ENCODE results near the gene TRRAP. TPM values are rescaled to one million over a fixed set of nuclear protein-coding genes. Genes with fewer than 3 reads are reported as not detected.
A peak's percentile ranks its signal among the peaks of the same experiment; 100 is the strongest.
"Not testable (repeated sequence)": the region's sequence is repeated elsewhere in the genome, so short reads cannot be mapped to it uniquely, and the experiment has no call there.

The TRRAP gene
- polyA plus RNA-seq, 2 donors: 5.8 to 7.6 TPM

- 88 to 93% methylated on average over 11 of the region's 11 CpGs for WGBS, 2 donors
- not testable (repeated sequence) for H3K36me3 ChIP-seq (ENCODE audit: control insufficient read depth in 2 of 2, insufficient read depth in 2 of 2, low read length in 1 of 2); H3K9me3 ChIP-seq (ENCODE audit: control insufficient read depth in 2 of 2, insufficient read depth in 1 of 2, low read depth in 1 of 2, low read length in 1 of 2); H3K4me3 ChIP-seq (ENCODE audit: low read depth in 1 of 2, low read length in 2 of 2); H3K27ac ChIP-seq (ENCODE audit: low read depth in 2 of 2, low read length in 1 of 2); H3K27me3 ChIP-seq (ENCODE audit: control insufficient read depth in 1 of 2, insufficient read depth in 2 of 2, low read length in 2 of 2)
- H3K4me1 ChIP-seq (ENCODE audit: control insufficient read depth in 2 of 2, insufficient read depth in 2 of 2, low read length in 1 of 2): peaks cover 3 to 13% of the 10 kb centered on the region in 2 donors
These were observed 4.7 kb upstream of the TRRAP start for GRCh38 chr7:98873610-98874009.

- Histone ChIP-seq H3K27ac (ENCODE audit: low read depth in 2 of 2, low read length in 1 of 2) (no peak overlapping the region), H3K4me3 (ENCODE audit: low read depth in 1 of 2, low read length in 2 of 2) (no peak overlapping the region), H3K9me3 (ENCODE audit: control insufficient read depth in 2 of 2, insufficient read depth in 1 of 2, low read depth in 1 of 2, low read length in 1 of 2) (no peaks in the 10 kb centered on the region), H3K4me1 (ENCODE audit: control insufficient read depth in 2 of 2, insufficient read depth in 2 of 2, low read length in 1 of 2) (peaks cover 5 to 9% of the 10 kb centered on the region in 2 donors), H3K36me3 (ENCODE audit: control insufficient read depth in 2 of 2, insufficient read depth in 2 of 2, low read length in 1 of 2) (no peaks in the 10 kb centered on the region), H3K27me3 (ENCODE audit: control insufficient read depth in 1 of 2, insufficient read depth in 2 of 2, low read length in 2 of 2) (peaks cover 0 to 2% of the 10 kb centered on the region in 2 donors)
- 86 to 93% methylated on average over 1 of the region's 1 CpG for WGBS, 2 donors
These were observed 3.4 kb upstream of the TRRAP start for GRCh38 chr7:98874942-98875341.

GRCh38 chr7:98875501-98875900 is 2.8 kb upstream of the TRRAP start:
- Histone ChIP-seq H3K27ac (ENCODE audit: low read depth in 2 of 2, low read length in 1 of 2) (no peak overlapping the region), H3K4me3 (ENCODE audit: low read depth in 1 of 2, low read length in 2 of 2) (no peak overlapping the region), H3K4me1 (ENCODE audit: control insufficient read depth in 2 of 2, insufficient read depth in 2 of 2, low read length in 1 of 2) (peaks cover 6% of the 10 kb centered on the region in 2 donors), H3K9me3 (ENCODE audit: control insufficient read depth in 2 of 2, insufficient read depth in 1 of 2, low read depth in 1 of 2, low read length in 1 of 2) (no peaks in the 10 kb centered on the region), H3K27me3 (ENCODE audit: control insufficient read depth in 1 of 2, insufficient read depth in 2 of 2, low read length in 2 of 2) (peaks cover 0 to 2% of the 10 kb centered on the region in 2 donors), H3K36me3 (ENCODE audit: control insufficient read depth in 2 of 2, insufficient read depth in 2 of 2, low read length in 1 of 2) (no peaks in the 10 kb centered on the region)
- 79 to 88% methylated on average over 9 of the region's 9 CpGs for WGBS, 2 donors

GRCh38 chr7:98877146-98877545 is 1.2 kb upstream of the TRRAP start:
- Histone ChIP-seq H3K4me3 (ENCODE audit: low read depth in 1 of 2, low read length in 2 of 2) (no peak overlapping the region), H3K27me3 (ENCODE audit: control insufficient read depth in 1 of 2, insufficient read depth in 2 of 2, low read length in 2 of 2) (no peaks in the 10 kb centered on the region), H3K36me3 (ENCODE audit: control insufficient read depth in 2 of 2, insufficient read depth in 2 of 2, low read length in 1 of 2) (no peaks in the 10 kb centered on the region), H3K4me1 (ENCODE audit: control insufficient read depth in 2 of 2, insufficient read depth in 2 of 2, low read length in 1 of 2) (peaks cover 3 to 6% of the 10 kb centered on the region in 2 donors), H3K27ac (ENCODE audit: low read depth in 2 of 2, low read length in 1 of 2) (no peak overlapping the region), H3K9me3 (ENCODE audit: control insufficient read depth in 2 of 2, insufficient read depth in 1 of 2, low read depth in 1 of 2, low read length in 1 of 2) (no peaks in the 10 kb centered on the region)
- WGBS, 2 donors: 89 to 91% methylated on average over 6 of the region's 6 CpGs

GRCh38 chr7:98877692-98878364 is 504 bp upstream of the TRRAP start:
- WGBS, 2 donors: 22 to 25% methylated on average over 18 of the region's 18 CpGs
- H3K27me3 ChIP-seq (ENCODE audit: control insufficient read depth in 1 of 2, insufficient read depth in 2 of 2, low read length in 2 of 2): no peaks in the 10 kb centered on the region
- no peaks in the 10 kb centered on the region for H3K9me3 ChIP-seq (ENCODE audit: control insufficient read depth in 2 of 2, insufficient read depth in 1 of 2, low read depth in 1 of 2, low read length in 1 of 2)
- peaks cover 0 to 5% of the 10 kb centered on the region in 2 donors for H3K36me3 ChIP-seq (ENCODE audit: control insufficient read depth in 2 of 2, insufficient read depth in 2 of 2, low read length in 1 of 2)
- H3K27ac ChIP-seq (ENCODE audit: low read depth in 2 of 2, low read length in 1 of 2): peak overlapping the region in 1 of 2 donors; percentile 90
- H3K4me1 ChIP-seq (ENCODE audit: control insufficient read depth in 2 of 2, insufficient read depth in 2 of 2, low read length in 1 of 2): peaks cover 3 to 6% of the 10 kb centered on the region in 2 donors
- H3K4me3 ChIP-seq (ENCODE audit: low read depth in 1 of 2, low read length in 2 of 2): peak overlapping the region; percentile 89 to 99

GRCh38 chr7:98879198-98879978 is 1.1 kb downstream of the TRRAP start:
- Histone ChIP-seq H3K36me3 (ENCODE audit: control insufficient read depth in 2 of 2, insufficient read depth in 2 of 2, low read length in 1 of 2) (peaks cover under 1 to 10% of the 10 kb centered on the region in 2 donors), H3K27me3 (ENCODE audit: control insufficient read depth in 1 of 2, insufficient read depth in 2 of 2, low read length in 2 of 2) (no peaks in the 10 kb centered on the region), H3K4me1 (ENCODE audit: control insufficient read depth in 2 of 2, insufficient read depth in 2 of 2, low read length in 1 of 2) (peaks cover 3 to 6% of the 10 kb centered on the region in 2 donors), H3K27ac (ENCODE audit: low read depth in 2 of 2, low read length in 1 of 2) (peak overlapping the region; percentile 89 to 90), H3K9me3 (ENCODE audit: control insufficient read depth in 2 of 2, insufficient read depth in 1 of 2, low read depth in 1 of 2, low read length in 1 of 2) (no peaks in the 10 kb centered on the region), H3K4me3 (ENCODE audit: low read depth in 1 of 2, low read length in 2 of 2) (peak overlapping the region; percentile 89 to 99)
- 1% methylated on average over 28 to 29 of the region's 29 CpGs for WGBS, 2 donors

- Histone ChIP-seq H3K27ac (ENCODE audit: low read depth in 2 of 2, low read length in 1 of 2) (no peak overlapping the region), H3K27me3 (ENCODE audit: control insufficient read depth in 1 of 2, insufficient read depth in 2 of 2, low read length in 2 of 2) (no peaks in the 10 kb centered on the region), H3K4me1 (ENCODE audit: control insufficient read depth in 2 of 2, insufficient read depth in 2 of 2, low read length in 1 of 2) (peaks cover 3 to 6% of the 10 kb centered on the region in 2 donors), H3K36me3 (ENCODE audit: control insufficient read depth in 2 of 2, insufficient read depth in 2 of 2, low read length in 1 of 2) (peaks cover 4 to 13% of the 10 kb centered on the region in 2 donors), H3K9me3 (ENCODE audit: control insufficient read depth in 2 of 2, insufficient read depth in 1 of 2, low read depth in 1 of 2, low read length in 1 of 2) (no peaks in the 10 kb centered on the region), H3K4me3 (ENCODE audit: low read depth in 1 of 2, low read length in 2 of 2) (peak overlapping the region in 1 of 2 donors; percentile 89)
- 34 to 54% methylated on average over 9 of the region's 9 CpGs for WGBS, 2 donors
These were observed 1.6 kb downstream of the TRRAP start for GRCh38 chr7:98879979-98880315.

GRCh38 chr7:98880485-98880884 is 2.2 kb downstream of the TRRAP start:
- 91 to 92% methylated on average over 8 of the region's 8 CpGs for WGBS, 2 donors
- H3K9me3 ChIP-seq (ENCODE audit: control insufficient read depth in 2 of 2, insufficient read depth in 1 of 2, low read depth in 1 of 2, low read length in 1 of 2): no peaks in the 10 kb centered on the region
- H3K36me3 ChIP-seq (ENCODE audit: control insufficient read depth in 2 of 2, insufficient read depth in 2 of 2, low read length in 1 of 2): peaks cover 4 to 13% of the 10 kb centered on the region in 2 donors
- no peak overlapping the region for H3K27ac ChIP-seq (ENCODE audit: low read depth in 2 of 2, low read length in 1 of 2)
- H3K4me3 ChIP-seq (ENCODE audit: low read depth in 1 of 2, low read length in 2 of 2): no peak overlapping the region
- no peaks in the 10 kb centered on the region for H3K27me3 ChIP-seq (ENCODE audit: control insufficient read depth in 1 of 2, insufficient read depth in 2 of 2, low read length in 2 of 2)
- H3K4me1 ChIP-seq (ENCODE audit: control insufficient read depth in 2 of 2, insufficient read depth in 2 of 2, low read length in 1 of 2): peaks cover 3 to 6% of the 10 kb centered on the region in 2 donors

GRCh38 chr7:98881561-98882315 is 3.4 kb downstream of the TRRAP start:
- H3K27me3 ChIP-seq (ENCODE audit: control insufficient read depth in 1 of 2, insufficient read depth in 2 of 2, low read length in 2 of 2): no peaks in the 10 kb centered on the region
- no peaks in the 10 kb centered on the region for H3K9me3 ChIP-seq (ENCODE audit: control insufficient read depth in 2 of 2, insufficient read depth in 1 of 2, low read depth in 1 of 2, low read length in 1 of 2)
- H3K27ac ChIP-seq (ENCODE audit: low read depth in 2 of 2, low read length in 1 of 2): no peak overlapping the region
- peaks cover 3 to 6% of the 10 kb centered on the region in 2 donors for H3K4me1 ChIP-seq (ENCODE audit: control insufficient read depth in 2 of 2, insufficient read depth in 2 of 2, low read length in 1 of 2)
- 68 to 73% methylated on average over 9 of the region's 9 CpGs for WGBS, 2 donors
- peaks cover 4 to 13% of the 10 kb centered on the region in 2 donors for H3K36me3 ChIP-seq (ENCODE audit: control insufficient read depth in 2 of 2, insufficient read depth in 2 of 2, low read length in 1 of 2)
- H3K4me3 ChIP-seq (ENCODE audit: low read depth in 1 of 2, low read length in 2 of 2): no peak overlapping the region
